Measurements from ENCODE around the gene ZNF189.

DNA sequence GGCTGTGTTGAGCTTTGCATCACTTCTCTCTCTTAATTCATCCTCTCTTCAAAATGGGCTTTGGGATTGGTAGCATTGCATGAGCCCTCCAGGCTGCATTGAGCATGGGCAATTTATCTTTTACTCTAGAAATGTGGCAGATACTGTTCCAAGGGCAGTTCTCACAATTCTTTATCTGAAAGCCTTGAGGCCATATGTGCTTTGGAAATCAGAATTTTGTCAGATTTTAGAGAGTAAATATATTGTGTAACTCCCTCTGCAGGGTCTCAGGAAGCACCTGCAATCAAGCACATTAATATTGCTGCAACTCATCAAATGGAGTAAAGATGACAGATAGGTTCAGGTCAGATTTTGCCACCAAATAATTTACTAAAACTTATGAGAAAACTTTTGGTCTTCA, 19.3 kb downstream of the ZNF189 start:
- TF ChIP-seq, protein P1, sequence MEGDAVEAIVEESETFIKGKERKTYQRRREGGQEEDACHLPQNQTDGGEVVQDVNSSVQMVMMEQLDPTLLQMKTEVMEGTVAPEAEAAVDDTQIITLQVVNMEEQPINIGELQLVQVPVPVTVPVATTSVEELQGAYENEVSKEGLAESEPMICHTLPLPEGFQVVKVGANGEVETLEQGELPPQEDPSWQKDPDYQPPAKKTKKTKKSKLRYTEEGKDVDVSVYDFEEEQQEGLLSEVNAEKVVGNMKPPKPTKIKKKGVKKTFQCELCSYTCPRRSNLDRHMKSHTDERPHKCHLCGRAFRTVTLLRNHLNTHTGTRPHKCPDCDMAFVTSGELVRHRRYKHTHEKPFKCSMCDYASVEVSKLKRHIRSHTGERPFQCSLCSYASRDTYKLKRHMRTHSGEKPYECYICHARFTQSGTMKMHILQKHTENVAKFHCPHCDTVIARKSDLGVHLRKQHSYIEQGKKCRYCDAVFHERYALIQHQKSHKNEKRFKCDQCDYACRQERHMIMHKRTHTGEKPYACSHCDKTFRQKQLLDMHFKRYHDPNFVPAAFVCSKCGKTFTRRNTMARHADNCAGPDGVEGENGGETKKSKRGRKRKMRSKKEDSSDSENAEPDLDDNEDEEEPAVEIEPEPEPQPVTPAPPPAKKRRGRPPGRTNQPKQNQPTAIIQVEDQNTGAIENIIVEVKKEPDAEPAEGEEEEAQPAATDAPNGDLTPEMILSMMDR (conservative IDR thresholded peaks at IDR 0.05; ENCODE audit: low read length) = no peak
- TF ChIP-seq EZH2phosphoT487 (IDR thresholded peaks at IDR 0.05; ENCODE audit: borderline replicate concordance) = no peak

Data from Loucy (cell line).